Activated CD4-positive, alpha-beta T cell treated with anti-CD3 and anti-CD28 coated beads, Interleukin-10, Interleukin-2, amounts not matched to agents 100 ng/mL and 50 ng/mL, durations not matched to agents 16 hours and 8 hours (primary cell): Measurements from ENCODE around the gene IFI16.
"Not testable (repeated sequence)": the region's sequence is repeated elsewhere in the genome, so short reads cannot be mapped to it uniquely, and the experiment has no call there.

Experiments
- DNase-seq: peaks from one replicate; pipeline ENCODE4 v3.0.0-alpha.2; 2020

The IFI16 gene

GRCh38 chr1:159008744-159009188, 941 bp upstream of the IFI16 start:
- peak; percentile 92 for DNase-seq

GRCh38 chr1:159009287-159009686, 420 bp upstream of the IFI16 start:
- DNase-seq, result no peak

DNA sequence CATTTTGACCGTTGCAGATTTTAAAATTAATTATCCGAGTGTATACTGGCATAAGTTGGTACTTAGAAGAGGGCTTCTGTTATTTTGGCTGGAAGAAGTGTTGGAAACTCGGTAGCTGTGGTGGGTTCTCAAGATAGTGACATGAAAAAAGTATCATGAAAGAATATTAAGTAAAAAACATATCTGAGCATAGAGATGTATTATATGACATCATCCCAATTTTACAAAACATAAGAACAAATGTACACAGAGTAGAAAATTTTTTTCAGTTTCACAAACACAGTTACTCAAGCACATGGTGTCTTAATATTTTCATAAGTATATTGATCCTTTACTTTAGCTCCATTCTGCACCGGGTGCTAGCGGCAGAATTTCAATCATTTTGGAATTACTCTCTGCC, 684 bp downstream of the IFI16 start:
- no peak for DNase-seq

- DNase-seq, result peak; percentile 47
These were observed 1.3 kb downstream of the IFI16 start for GRCh38 chr1:159011001-159011400.

- no peak for DNase-seq
These were observed 2.0 kb downstream of the IFI16 start for GRCh38 chr1:159011751-159012150.

- DNase-seq, result peak; percentile 93
These were observed 2.8 kb downstream of the IFI16 start for GRCh38 chr1:159012495-159012894.

DNA sequence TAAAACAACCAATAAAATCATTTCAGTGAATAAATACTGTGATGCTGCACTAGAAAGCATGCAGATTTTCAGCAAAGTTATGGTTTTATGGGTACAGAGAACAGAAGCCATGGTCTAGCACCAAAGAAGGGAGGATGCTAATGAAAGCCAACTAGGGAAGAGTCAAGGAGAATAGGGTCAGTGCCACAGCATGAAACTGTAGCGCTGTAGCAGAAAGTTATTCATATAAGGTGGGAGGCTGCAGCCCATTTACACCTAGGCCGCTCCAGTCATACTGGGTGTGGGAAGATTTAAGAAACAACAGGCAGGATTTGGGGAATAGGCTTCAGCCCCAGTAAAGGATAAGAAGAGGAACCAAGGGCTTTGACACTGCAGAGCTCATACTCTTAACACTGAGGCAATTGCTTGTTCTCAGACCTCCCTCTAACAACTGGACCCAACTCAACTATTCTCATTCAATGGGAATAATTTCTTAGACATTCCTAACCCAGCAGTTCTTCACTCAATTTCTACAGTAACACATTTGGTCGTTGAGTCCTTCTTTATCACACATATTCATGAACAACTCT, 4.4 kb downstream of the IFI16 start:
- DNase-seq, result peak; percentile 49

DNA sequence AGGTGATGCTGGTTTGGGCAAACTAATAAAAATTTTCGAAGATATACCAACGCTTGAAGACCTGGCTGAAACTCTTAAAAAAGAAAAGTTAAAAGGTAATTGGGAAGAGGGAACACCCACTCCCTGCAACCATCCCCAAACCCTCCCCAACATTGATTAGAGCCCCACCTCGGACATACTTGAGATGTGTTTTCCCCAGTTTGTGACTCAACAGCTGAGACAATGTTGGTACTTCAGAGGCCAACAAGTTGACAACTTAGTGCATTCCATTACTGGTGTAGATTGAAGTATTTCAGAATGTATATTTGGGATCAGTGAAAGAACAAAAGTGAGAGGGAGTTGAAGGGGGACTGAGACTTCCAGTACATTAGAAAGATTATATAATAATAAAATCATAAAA, 5.1 kb downstream of the IFI16 start:
- peak; percentile 56 for DNase-seq

DNA sequence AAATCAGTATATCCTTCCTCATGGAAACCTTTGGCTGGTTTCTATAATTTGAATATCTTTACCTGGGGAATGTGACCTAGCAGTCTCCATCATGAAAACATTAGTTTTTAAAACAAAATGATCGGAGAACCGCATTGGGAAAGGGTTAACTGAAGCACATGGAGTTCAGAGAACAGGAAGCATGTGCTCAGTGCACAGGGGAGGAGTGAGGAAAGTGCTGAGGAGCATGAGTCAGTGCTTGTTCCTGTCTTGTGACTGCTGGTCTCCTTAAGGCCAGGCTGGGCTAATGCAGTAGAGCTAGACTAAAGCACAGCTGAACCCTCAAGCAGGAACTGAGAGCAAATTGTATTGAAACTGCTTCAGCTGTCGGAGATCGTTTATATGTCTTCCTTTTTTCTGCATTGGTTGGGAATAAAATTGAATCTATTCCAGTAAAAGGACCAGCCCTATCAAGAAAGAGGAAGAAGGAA, 5.8 kb downstream of the IFI16 start:
- DNase-seq, result peak; percentile 94

DNA sequence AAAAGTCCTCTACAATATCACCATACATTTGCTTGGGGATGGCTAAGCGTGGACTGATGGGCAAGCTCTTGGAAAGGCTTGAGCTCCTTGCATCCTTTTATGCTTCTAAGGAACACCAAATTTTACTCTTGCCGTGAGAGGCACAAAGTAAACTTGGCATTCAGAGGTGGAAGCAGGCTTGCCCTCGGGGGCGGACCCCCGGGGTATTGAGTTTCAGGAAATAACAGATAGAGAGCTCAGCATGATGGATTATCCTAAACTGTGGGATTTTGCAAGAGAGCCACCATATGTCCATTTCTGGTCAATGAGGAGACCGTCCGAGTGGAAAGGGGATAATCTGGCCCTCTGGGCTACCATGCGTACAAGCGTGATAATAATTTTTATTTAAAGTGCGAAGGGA, 14.0 kb downstream of the IFI16 start:
- DNase-seq, result no peak

DNA sequence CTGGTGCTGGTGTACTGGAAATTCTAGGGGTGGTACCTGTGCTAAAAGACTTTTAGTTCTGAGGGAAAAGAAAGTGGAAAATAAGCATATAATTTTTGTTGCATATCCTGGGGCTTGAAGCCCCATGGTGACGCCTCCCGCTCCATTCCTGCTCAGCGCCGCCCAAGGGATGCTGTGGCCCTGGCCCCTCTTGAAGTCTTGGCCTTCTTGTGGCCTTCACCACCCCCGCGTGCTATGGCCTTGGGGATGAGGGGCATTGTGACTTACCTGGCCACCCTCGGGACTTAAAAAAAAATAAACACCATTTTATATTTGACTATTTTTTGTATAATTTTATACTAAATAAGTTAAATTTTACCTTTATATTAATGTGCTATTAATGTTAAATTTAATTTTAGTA, 15.3 kb downstream of the IFI16 start:
- DNase-seq, result no peak

- not testable (repeated sequence) for DNase-seq
These were observed 17.1 kb downstream of the IFI16 start for GRCh38 chr1:159026841-159027240.

- DNase-seq, result no peak
These were observed 20.6 kb downstream of the IFI16 start for GRCh38 chr1:159030311-159030710.

GRCh38 chr1:159030877-159031447, 21.3 kb downstream of the IFI16 start:
- DNase-seq, result no peak

- DNase-seq, result no peak
These were observed 30.5 kb downstream of the IFI16 start for GRCh38 chr1:159040206-159040605.

GRCh38 chr1:159040893-159041724, 31.4 kb downstream of the IFI16 start:
- peak; percentile 34 for DNase-seq

- DNase-seq, result peak; percentile 38
These were observed 36.8 kb downstream of the IFI16 start for GRCh38 chr1:159046486-159046885.

- DNase-seq, result no peak
These were observed 41.7 kb downstream of the IFI16 start for GRCh38 chr1:159051436-159051835.

- DNase-seq, result no peak
These were observed 44.7 kb downstream of the IFI16 start for GRCh38 chr1:159054427-159054826.

DNA sequence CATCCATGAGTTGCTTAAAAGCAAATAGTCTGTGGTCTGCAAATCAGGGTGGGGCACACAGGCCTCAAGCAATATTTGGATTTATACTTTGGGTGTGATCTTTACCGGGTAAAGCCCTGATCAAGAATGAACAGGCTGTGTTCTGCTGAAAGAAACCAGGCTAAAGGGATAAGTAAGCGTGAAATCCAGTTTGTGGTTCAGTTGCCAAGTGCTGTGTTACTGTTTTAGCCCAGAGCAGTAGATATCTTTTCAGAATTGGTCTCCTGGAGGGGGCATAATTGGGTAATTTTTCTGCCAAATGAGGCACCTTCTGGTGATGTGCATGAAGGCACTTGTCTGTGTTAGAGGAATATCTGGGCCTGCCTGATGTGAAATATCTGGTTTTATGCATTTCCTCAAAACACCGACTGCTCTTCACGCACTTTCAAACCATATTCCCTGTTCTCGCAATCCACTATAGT, 45.5 kb downstream of the IFI16 start:
- DNase-seq, result no peak

GRCh38 chr1:159056069-159056698, 46.5 kb downstream of the IFI16 start:
- DNase-seq, result no peak

DNA sequence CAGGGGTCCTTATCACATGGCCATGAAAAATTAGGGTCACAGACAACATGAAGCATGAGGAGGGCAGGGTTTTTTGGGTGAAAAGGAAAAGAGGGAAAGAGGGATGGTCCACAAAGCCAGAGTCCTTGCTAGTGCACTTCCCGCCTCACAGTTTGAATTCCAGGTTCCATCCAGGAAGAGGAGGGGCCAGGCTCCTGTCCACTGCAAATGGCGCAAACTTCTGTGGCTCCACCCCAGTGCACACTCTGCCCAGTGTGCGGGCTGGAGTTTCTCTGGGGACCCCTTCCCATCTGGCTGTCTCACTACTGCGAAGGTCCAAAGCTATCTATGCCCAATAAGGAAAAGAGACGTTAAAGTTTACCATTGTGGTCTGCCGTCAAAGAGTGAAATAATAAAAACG, 49.0 kb downstream of the IFI16 start:
- no peak for DNase-seq

- no peak for DNase-seq
These were observed 55.4 kb downstream of the IFI16 start for GRCh38 chr1:159065106-159065505.
